Stimulated activated CD8-positive, alpha-beta memory T cell treated with anti-CD3 and anti-CD28 coated beads, Interleukin-7, amount 100 ng/mL, for 24 hours (primary cell): ENCODE data around the gene DOK1.

Experiments
- DNase-seq: peaks from one replicate; pipeline ENCODE4 v3.0.0-alpha.2; 2020; ENCODE audit warnings: low read depth

Gene DOK1

DNA sequence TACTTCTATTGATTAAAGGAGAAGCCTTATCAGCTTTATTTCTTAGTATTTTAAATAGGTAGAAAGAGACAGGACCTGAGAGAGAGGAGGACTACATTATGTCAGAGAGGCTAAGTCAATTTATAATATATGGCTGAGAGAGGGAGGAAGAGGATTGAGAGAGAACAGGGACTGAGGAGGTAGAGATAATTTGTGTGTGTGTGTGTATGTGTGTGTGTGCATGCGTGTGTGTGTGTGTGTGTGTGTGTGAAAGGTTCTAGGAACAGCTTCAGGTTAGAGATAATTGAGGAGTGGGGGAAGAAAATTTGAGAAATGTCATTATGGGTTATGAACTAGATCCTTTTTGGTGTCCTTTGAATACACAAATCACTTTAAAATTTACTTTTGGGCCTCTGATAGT is 15.2 kb downstream of the DOK1 start:
- DNase-seq: no peak

DNA sequence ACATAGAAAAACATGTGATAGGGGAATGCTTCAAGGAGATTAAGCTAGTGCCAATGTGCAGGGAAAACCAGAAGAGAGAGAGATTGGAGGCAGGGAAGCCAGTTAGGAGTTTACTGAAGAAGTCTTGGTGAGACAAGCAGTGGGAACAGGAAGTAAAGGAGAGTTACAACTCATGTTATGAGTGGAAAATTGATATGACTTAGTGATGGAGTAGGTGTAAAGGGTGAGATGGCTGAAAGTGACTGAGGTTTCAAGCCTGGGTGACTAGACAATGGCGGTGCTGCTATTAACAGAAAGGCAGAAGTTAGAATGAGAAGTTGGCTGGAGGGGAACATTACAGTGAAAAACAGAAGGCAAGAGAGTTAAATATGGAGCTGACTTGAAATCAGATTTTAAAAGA is 16.5 kb downstream of the DOK1 start:
- DNase-seq: no peak

DNA sequence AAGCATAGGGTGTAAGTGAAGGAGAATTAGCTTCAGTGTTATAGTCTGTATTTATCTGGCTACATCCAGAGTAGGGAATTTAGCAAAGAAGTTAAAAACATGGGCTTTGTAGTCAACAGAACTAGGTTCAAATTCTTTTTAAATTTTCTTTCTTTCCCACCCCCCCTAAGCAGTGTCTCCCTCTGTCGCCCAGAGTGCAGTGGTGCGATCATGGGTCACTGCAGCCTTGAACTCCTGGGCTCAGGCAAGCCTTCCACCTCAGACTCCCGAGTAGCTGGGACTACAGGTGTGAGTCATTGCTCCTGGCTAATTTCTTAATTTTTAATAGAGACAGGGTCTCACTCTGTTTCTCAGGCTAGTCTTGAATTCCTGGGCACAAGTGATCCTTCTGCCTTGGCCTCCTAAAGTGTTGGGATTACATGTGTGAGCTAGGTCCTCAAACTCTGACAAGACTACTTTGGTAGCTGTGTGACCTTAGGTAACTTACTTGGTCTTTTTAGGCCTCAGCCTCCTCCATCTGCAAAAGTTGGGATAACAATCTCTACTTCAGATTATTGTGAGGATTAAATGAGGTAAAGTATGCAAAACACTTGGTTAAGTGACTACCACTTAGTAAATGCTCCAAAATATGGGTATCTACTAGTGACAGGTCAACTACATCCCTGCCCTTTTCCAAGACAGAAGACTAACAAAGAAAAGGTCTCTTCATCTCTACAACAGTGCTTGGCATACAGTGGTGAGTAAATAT is 17.8 kb downstream of the DOK1 start:
- DNase-seq: no peak

DNA sequence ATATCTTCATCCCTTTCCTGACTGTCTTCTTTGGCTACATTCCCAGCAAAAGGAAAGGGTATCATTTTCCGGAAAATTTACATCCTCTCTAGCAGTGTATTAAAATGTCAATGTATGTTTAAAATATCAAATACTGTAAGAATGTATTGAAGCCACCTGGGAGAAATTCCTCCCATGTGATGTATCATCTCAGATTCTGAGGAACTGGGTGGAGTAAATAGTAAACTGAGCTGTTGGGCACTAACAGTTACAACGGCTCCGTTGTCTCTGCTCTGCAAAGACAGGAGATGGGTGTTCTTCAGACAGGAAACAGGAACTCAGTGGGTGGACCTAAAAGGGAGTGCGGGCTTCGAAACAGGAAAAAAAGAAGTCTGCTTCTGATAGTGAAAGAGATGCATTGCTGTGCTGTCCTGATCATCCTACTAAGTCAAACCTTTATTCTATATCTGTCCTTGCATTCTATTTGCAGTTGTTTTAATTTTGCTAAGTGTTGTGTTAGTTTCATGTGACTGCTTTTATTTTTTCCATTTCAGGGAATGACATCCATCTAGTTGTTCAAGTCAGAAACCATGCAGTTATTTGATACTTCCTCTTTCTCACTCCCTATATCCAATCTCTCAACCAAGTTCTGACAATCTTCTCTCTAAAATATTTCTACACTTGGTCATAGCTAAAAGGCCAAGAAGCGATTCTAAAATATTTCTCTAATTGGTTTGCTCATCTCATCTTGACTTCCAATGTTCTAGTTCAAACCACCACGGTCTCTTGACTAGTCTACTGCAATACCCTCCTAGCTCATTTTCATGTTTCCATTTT is 19.4 kb downstream of the DOK1 start:
- DNase-seq: no peak

DNA sequence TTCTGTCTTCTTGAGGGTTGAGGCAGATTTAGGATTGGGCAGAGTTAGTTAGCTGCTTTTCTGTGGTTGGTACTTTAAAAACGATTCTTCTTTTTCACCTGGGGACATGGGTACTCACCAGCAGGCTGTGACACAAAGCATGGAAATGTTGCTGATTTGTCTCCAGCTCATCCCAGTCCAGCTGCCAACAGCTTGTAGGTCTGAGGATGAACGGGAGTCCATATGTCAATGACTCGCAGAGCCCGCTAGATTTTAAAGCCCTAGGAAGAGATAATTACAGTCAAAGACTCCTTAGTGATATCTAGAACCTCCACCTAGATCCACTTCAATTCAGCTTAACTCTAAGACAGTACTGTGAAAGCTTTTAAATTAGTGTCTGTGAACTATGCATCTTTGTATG is 20.8 kb downstream of the DOK1 start:
- no peak for DNase-seq

DNA sequence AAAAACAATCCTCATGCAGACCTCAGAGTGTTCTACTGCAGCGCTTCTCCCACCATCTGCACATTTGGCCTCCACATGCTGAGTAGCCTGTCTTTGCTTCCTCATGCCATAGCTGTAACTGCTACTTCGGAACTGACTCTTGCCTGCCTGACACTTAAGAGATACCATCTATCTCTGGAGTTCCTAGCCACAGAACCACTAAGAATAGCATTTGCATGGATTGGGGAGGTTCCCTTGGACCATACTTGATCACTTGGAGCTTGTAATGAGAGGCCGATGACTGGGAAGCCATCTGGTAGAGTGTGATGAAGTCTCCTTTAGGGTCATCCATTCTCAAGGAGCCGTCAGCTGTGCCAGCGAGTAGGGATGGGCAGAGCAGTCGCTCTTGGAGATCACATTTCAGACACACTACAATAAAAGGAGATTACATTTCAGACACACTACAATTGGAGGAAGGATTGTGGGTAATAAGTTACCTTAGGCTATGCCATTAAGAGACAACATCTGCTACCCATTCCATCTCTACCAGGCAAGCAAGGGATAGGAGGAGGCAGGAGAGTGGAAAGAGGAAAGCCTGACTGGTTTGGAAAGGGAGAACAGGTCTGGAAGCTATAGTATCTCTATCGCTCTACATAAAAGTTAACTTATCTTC is 21.8 kb downstream of the DOK1 start:
- DNase-seq: no peak

DNA sequence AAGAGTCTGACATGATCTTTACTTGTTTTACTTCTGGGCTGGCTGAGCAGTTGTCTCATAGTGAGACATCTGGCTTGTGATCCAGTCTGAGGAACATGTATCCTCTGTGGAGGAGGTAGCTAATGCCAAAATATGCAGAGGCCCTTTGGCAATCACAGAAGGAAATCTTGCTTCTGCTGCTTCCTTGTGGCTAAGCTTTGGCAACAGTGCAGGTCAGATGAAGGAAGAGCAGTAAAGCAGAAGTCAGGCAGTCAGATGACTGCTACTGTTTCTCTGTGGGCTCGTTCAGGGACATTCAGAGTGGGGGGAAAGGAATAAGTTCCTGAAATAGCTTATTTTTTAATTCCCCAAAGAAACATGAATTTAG is 22.3 kb downstream of the DOK1 start:
- no peak for DNase-seq

DNA sequence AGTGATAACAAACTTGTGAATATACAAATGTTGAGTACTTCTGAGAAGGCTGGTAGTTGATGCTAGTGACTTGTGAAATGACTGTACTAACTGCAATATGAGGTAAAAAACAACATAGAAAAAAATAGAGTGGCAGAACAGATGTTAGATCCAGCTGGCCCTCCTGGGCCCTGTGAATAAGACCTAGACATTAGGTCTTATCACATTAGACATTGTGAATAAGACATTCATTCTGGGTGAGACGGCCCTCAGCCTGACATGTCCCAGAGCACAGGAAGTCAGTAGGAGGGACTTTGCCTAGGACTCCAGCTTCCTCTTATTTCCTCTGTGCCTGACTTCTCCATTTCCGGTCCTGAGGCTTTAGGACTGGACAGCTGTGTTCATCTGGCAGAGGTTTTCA is 22.9 kb downstream of the DOK1 start:
- DNase-seq: no peak

DNA sequence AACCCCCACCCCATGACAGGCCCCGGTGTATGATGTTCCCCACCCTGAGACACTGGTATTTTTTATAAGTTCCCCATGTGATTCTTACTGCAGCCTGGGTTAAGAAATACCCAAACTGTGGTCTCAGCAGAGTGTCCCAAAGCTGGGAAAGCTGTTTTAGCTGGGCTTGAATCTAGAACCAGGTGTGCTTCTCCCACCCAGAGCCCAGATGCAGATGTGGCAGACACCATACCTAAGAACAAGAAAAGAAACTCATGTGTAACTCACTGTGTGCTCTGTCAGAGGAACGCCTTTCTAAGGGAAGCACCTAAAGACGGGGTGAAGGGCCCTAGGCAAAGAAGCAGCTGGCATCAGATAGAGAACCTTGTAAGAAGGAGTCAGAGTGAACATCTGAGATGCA is 23.9 kb downstream of the DOK1 start:
- DNase-seq: no peak

DNA sequence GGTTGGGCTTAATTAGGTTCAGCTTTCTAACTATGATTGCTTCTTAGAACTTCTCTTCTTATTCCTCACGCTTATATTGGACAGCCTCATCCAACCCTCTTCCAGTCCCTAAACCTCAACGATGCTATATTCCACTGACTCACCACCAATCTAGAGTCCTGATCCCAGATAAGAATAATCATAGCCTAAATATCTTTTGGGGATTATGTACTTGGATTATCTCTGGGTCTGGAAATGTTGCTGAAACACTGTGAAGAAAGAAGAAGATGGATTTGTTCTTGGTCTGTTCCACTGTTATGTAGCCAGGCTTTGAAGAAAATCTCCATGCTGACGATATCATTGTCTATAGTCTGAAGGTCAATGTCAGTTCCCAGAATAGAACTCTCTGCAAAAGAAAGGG is 26.9 kb downstream of the DOK1 start:
- DNase-seq: no peak

DNA sequence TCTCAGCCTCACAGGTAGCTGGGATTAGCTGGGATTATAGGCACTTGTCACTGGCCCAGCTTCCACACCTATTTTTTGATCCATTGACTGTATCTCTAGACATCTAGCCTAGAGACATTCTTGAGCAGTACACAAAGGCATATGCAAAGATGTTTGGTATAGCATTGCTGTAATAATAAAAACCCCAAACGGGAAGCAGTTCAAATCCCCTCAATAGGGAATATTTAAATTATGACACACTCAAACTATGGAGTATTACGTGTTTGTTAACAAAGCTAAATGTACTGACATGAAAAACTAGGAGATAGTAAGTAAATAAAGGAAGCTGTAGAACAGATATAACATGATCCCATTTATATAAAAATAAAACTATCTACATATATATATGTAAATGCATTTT is 27.7 kb downstream of the DOK1 start:
- no peak for DNase-seq

DNA sequence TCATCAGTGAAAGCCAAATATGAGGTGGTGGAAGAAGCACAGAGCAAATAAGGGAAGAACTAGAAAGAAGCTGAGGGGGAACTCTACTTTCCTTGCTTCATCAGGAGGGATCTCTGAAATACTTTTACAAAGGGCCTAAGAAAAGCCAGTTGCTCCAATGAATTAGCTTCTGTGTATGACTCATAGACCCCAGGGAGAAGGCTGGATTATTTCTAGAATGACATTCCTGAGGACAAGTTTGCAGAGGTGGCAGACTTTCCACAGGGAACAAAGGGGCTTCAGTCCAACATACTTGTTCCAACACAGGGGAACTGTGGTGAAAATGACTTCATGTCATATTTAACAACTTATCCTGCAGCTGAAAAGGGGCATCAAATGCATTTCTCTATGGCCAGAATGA is 29.0 kb downstream of the DOK1 start:
- DNase-seq: no peak

DNA sequence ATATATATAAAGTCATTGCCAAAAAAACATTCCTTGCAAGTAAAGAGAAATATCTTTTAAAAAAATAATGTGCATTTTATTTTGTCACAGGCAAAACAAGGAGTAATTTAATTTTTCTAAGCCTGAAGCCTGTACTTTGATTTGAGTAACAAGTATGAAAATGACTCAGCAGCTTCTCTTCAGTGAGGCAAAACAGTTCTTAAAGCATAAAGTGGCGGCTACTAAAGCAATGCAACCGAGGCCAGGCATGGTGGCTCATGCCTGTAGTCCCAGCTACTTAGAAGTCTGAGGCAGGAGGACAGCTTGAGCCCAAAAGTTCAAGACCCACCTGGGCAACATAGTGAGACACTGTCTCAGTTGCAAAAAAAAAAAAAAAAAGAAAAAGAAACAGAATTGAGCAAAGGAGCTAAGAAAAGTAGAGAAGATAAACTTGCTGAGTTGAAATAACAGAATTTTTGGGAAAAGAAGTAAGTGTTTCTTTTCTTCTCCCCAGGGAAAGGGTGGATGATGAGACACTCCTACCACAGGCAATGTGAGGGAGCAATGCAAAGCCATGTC is 29.6 kb downstream of the DOK1 start:
- DNase-seq: no peak

DNA sequence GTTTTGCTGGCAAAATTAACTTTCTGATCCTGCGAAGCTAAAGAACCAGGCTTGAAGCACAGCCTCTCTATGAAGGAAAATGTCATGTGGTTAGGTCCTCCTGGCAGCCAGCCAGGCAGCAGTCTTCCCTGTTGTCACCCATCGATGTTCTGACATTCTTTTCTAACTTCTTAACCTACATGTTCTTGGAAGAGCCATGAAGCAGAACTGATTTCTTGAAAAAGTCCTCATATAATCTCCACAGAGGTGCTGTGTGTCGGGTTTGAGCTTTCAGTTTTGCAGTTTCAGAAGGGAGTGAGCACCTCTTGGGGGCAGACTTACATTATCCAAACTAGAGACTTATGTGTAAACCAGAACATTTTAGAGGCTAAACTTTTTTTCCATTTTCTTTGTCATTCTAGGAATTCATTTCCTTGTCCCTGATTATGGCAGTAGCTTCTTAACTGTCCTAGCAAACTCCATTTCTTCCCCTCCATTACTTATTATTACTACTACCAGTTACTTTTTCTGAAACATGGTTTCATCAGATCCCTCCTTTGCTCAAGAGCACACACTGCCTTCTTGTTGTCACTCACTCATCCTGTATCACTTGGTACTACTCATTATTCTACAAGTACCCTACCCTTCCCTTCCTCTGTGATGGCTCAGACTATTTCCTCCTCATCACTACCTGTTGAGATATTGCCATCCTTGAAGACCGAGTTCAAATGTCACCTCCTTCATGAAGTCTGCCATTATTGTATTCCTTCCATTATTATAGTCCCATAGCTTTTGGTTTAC is 31.1 kb downstream of the DOK1 start:
- DNase-seq: no peak

DNA sequence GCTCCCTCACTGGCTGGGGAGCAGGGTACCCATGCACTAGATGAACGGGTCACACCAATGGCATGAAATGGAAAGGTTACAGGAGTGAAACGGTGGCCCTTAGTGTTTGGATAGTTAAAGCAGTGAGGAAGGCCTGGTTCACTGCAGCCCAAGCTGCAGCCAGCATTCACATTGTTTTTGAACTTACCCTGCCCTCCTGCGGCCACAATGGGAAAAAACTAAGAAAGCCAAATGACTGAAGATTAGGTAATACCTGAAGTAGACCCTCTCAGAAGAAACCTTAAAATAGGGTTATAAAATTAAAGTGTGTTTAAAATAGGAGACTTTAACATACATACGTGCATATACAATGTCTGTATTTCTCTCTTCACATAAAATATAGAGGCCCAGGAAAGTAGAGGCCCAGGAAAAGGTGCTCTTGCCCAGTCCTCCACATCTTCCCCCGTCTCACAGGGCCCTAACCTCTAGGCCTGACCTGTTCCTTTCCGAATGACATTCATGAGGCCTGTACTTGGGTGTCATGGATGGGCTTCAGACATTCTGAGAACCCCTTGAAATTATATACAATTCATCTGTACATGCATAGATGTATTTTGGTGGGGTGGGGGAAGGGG is 33.3 kb downstream of the DOK1 start:
- peak; percentile 25 for DNase-seq

DNA sequence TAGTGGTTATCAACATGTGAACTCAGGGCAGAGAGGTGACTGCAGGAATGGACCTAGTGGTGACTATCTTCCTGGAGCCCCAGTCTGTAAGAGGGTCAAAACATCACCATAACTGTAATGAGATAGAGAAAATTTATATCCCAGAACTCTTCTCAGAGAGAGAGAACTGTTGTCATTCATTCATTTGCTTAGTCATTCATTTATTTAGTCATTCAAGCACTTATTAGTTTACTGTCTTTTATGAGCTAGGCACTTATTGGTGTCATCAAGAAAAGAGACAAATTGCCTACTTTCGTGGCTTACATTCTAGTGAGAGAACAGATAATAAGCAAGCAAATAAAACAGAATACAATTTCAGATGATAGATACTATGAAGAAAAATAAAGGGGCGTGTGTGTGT is 34.1 kb downstream of the DOK1 start:
- DNase-seq: no peak

DNA sequence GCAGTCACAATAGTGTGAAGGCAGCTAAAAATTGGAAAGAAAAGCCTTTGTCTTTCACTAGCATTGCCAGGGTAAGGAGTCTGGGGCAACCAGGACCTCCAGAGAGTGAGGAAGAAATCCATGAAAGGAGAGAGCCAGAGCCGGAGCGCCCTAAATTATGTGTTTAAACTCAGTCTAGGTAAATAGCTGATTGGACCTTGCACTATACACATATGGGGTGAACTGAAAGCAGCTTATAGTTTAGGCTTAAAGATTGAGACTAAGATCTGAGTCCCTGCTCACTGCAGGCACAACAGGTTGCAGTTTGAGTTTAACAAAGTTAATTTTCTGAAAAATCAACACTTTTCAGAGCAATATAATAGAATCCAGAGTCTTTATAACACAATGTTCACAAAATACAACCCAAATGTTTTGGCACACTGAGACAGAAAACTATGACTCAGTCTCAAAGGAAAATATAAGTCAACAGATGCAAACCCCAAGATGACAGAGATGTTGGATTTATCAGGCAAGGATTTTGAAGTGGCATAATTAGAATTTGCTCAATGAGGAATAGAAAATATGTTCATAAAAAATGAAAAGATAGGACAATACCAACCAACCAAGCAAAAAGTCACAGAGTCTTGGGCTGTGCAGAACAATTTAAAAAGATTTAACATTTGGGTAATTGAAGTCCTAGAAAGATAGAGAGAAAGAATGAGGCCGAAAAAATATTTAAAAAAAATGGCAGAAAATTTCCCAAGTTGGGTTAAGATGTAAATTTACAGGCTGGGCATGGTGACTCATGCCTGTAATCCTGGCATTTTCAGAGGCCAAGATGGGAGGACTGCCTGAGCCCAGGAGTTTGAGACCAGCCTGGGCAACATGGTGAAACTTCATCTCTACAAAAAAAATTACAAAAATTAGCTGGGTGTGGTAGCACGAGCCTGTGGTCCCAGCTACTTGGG is 39.6 kb downstream of the DOK1 start:
- DNase-seq: no peak

DNA sequence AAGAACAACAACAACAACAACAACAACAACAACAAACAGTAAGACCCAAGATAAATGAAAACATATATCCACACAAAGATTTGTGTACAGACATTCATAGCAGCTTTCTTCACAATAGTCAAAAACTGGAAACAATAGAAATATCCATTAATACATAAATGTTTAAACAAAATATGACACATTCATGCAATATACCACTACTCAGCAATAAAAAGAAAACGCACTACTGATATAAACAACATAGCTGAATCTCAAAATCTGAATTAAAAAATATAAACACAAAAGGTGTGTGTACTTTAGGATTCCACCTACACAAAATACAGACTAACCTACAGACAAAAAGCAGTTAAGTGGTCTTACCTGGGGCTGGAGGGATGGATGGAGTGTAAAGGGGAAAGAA is 42.1 kb downstream of the DOK1 start:
- DNase-seq: no peak

DNA sequence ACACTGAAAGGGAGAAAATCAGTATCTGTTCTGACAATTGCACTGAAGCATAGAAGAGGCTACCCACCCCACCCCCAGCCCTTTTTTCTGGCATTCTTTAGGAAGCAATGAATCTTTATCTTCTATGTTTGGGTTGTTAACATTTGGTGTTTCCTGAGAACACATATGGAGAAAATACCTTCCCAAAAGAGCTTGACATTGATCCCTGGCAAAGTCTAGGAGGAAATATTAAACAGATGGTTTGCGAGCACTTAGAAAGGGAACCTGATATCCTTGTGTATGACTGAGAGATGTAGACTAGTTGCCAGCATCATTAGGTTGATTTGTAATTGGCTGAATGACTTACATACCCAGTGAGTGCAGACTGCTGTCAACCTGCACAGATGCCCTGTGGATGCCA is 42.9 kb downstream of the DOK1 start:
- DNase-seq: no peak

DNA sequence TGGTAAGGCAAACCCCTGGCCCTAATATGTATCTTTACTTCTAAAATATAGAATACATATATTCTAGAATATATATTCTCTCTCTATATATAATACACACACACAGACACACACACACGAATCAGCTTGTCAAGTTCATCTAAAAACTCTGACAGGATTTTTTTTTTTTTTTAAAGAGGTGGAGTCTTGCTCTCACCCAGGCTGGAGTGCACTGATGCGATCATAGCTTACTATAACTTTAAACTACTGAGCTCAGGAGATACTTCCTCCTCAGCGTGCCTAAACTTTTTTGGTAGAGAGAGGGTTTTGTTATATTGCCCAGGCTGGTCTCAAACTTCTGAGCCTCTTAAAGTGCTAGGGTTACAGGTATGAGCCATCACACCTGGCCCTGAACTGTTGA is 45.2 kb downstream of the DOK1 start:
- no peak for DNase-seq
